HG03139 (cell line): ENCODE measurements around the gene MYH7B.

Source experiments
- ATAC-seq: cut with Tn5 transposase; IDR thresholded peaks from one replicate; pipeline ENCODE4 v1.9.1; 2021; ENCODE audit not compliant: unreplicated experiment

Gene MYH7B

GRCh38 chr20:34943808-34944567, 11.7 kb upstream of the MYH7B start:
- no peak for ATAC-seq

- ATAC-seq, result no peak
Measured at GRCh38 chr20:34945315-34946077, 10.2 kb upstream of the MYH7B start.

- no peak for ATAC-seq
Measured at GRCh38 chr20:34946661-34947060, 9.0 kb upstream of the MYH7B start.

GRCh38 chr20:34947336-34947735, 8.3 kb upstream of the MYH7B start:
- no peak for ATAC-seq

- no peak for ATAC-seq
Measured at GRCh38 chr20:34948030-34948429, 7.6 kb upstream of the MYH7B start.

DNA sequence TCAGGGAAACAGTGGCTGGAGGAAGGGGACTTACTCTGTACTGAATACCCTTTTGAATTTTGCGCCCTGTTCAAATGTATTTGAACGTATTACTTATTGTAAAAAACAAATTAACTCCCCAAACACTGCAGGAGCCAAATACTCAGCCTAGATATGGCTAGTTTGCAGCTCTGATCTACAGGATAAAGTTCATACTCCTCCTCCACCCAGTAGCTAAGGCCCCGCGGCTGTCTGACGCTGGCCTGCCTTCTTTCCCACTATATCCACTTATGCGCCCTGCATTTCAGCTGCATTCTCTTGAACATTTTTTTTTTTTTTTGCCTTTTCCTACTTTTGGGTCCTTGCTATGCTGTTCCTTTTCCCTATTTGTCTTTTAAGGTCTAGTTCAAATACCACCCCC, 6.5 kb upstream of the MYH7B start:
- no peak for ATAC-seq

- ATAC-seq, result no peak
Measured at GRCh38 chr20:34951252-34951651, 4.4 kb upstream of the MYH7B start.

DNA sequence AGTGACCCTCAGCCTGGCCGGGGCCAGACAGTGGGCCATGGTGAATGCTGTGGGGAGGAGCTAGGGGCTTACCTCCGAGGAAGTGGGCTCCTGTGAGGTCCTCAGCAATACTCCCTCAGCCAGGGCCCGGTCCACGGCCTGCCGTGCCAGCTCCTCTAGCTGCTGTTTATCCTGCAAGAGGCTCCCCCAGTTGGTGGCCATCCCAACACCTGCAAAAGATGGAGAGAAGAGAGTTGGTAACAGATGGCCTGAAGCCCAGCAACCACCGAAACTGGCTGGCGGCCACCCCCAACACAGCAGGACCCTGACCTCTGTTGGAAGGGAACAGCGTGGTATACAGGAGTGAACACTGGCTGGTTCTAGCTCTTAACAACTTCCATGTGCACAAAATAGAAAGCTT, 4.0 kb upstream of the MYH7B start:
- ATAC-seq, result no peak

DNA sequence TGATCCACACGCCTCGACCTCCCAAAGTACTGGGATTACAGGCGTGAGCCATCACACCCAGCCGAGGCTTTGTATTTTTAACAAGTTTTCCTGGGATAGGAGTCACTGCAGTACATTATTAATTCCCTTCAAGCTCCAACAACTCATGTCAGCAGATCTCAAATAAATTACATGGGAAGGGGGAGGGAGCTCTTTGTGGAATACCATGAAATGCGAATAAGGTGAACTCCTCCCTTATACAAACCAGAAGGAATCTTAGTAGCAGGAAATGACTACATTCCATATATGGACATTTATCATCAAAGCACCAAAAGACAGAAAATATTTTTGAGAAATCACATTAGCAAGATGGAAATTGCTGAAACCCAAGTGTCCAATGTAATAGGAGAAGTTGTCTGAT, 3.0 kb upstream of the MYH7B start:
- ATAC-seq, result no peak

DNA sequence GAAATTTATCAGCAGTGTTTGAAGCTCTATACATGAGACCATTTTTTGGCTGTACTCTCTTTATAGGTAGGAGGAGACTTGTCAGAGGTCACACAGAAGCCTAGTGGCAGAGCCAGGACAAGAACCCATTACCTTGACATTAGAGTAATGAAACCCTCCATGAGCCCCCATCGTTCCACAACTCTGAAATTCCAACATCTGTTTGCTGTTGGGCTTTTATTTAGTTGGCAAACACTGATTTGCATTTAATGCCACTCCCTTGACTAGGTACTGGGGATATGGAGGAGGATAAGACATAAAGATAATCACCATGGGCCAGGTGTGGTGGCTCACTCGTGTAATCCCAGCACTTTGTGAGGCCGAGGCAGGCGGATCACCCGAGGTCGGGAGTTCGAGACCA, 1.7 kb upstream of the MYH7B start:
- no peak for ATAC-seq

DNA sequence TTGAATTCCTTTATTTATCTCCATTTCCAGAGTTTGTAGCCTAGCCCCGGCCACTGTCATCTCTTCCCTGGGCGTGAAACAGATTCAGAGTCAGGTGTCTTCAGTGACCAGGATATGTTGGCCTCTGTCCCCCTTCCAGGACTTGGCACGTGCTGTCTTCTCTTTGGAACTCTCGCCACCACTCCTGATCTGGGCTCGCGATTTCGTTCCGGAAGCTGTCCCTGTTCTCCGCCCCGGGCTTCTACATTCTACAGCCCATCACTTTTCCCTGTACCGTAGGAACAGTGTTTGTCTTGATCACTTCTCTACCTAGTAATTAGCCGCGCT, 801 bp upstream of the MYH7B start:
- no peak for ATAC-seq

- no peak for ATAC-seq
Measured at GRCh38 chr20:34956041-34956458, 382 bp downstream of the MYH7B start.

DNA sequence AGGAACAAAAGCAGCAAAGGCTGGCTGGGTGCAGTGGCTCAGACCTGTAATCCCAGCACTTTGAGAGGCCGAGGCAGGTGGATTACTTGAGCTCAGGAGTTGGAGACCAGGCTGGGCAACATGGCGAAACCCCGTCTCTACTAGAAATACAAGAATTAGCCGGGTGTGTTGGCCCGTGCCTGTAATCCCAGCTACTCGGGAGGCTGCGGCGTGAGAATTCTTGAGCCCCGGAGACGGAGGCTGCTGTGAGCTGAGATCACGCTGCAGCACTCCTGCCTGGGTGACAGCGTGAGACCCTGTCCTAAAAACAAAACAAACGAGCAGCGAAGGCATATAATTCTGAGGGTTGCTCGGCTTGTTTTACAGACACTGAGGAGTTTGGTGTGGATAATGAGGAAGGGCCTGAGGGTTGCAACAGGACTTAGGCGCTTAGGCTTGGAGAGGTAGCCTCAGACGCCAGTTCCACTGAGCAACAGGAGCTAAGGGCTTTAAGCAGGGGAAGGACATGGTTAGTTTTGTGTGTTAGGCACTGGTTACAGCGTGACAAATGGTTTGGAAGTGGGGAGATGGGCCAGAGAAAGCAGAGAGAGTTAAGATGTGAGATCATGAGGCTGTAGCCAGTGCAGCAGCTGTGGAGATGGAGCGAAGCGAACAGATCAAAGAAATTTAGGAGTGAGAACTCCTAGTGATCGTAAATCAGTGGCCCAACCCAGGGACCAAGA, 1.2 kb downstream of the MYH7B start:
- ATAC-seq, result no peak

GRCh38 chr20:34964486-34964885, 8.8 kb downstream of the MYH7B start:
- ATAC-seq, result no peak

GRCh38 chr20:34965051-34965450, 9.4 kb downstream of the MYH7B start:
- ATAC-seq, result no peak

DNA sequence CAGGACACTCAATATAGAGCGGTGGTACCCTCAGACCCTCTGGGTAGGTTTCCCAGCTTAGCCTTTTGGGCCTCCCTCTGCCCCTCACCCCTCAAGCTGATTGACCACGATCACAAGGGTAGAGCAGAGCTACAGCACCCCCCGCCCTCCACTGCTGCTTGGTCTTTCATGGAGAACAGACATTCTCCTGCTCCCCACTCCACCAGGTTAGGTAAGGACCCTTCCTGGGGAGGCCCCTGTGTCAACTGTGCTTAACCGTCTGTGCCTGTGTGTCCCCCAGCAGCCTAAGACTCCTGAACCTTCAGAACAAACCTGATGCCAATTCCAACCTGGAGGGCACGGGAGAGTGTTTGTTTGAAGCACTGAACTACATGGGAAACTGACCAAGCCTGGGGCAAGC, 11.8 kb downstream of the MYH7B start:
- no peak for ATAC-seq

- no peak for ATAC-seq
Measured at GRCh38 chr20:34968042-34968775, 12.5 kb downstream of the MYH7B start.

GRCh38 chr20:34970193-34970840, 14.6 kb downstream of the MYH7B start:
- no peak for ATAC-seq

- ATAC-seq, result no peak
Measured at GRCh38 chr20:34970846-34971560, 15.3 kb downstream of the MYH7B start.

GRCh38 chr20:34971561-34972235, 16.0 kb downstream of the MYH7B start:
- no peak for ATAC-seq
